HepG2 (cell line): ENCODE results near the gene SPPL2B. TPM values are rescaled to one million over a fixed set of nuclear protein-coding genes. Genes with fewer than 3 reads are reported as not detected.

Source experiments
- ATAC-seq: fragments of 200-7000 bp; cut with Tn5 transposase; 3 replicates; pipeline ENCODE4 v1.9.1; 2020; ENCODE audit warnings: mild to moderate bottlenecking, moderate library complexity
- BruUV-seq: library from RNA; stranded (reverse); fragments of 400-500 nt; replicated peaks from 2 replicates; lab custom pipeline; 2021; lab: Mats Ljungman, UMichigan
- CTCF ChIA-PET: fragments of 300-600 bp; formaldehyde crosslinking; extraction: SDS; loops from one replicate; lab custom pipeline; 2021; ENCODE audit warnings: low total read pairs, inconsistent platforms, low intra/inter-chr PET ratio; lab: Yijun Ruan, JAX
- POLR2A ChIA-PET: fragments of 350-600 bp; sonication (Branson Sonifier 250); formaldehyde crosslinking; loops from one replicate; lab custom pipeline; 2020; ENCODE audit warnings: antibody characterized with exemption, inconsistent platforms; lab: Yijun Ruan, JAX
- DNase-seq: peaks from one replicate; pipeline ENCODE4 v3.0.0-alpha.2; 2015; ENCODE audit warnings: low spot score
- FAIRE-seq: peaks from 3 replicates; lab custom pipeline; 2011; peaks lifted over from hg19 to GRCh38; lab: Jason Lieb, UNC
- H2AFZ ChIP-seq: one replicate; pipeline ENCODE4 v1.6.1; 2011; ENCODE audit warnings: low read length, inconsistent platforms
- H3K27ac ChIP-seq: fragments of 300-600 bp; 3 replicates; pipeline ENCODE4 v1.8.0; 2011; ENCODE audit warnings: mixed run types, mild to moderate bottlenecking, mixed read lengths, low read length, inconsistent platforms; ENCODE audit not compliant: insufficient read depth; ENCODE audit errors: extremely low read length
- H3K27me3 ChIP-seq, 2 experiments: fragments of 200-600 bp in 1 of 2; 2 replicates in 1 of 2; 3 replicates in 1 of 2; pipeline versions ENCODE4 v1.6.0 to v1.8.0; 2011; ENCODE audit warnings: low read length in 2 of 2, mild to moderate bottlenecking in 2 of 2, moderate library complexity in 2 of 2, inconsistent platforms in 1 of 2; ENCODE audit not compliant: insufficient read depth in 2 of 2, control insufficient read depth in 1 of 2
- H3K36me3 ChIP-seq, 2 experiments: fragments of 200-600 bp in 1 of 2; replicated peaks in 1 of 2; 2 replicates in 1 of 2; 3 replicates in 1 of 2; pipeline versions ENCODE4 v1.5.1 to v1.8.0; 2011; ENCODE audit warnings: low read length in 2 of 2, inconsistent platforms in 1 of 2; ENCODE audit not compliant: insufficient read depth in 2 of 2, control insufficient read depth in 1 of 2
- H3K4me1 ChIP-seq: 2 replicates; pipeline ENCODE4 v1.5.1; 2012; ENCODE audit warnings: low read length, inconsistent platforms; ENCODE audit not compliant: insufficient read depth
- H3K4me2 ChIP-seq: 2 replicates; pipeline ENCODE4 v1.6.0; 2011; ENCODE audit warnings: low read depth, low read length, inconsistent platforms
- H3K4me3 ChIP-seq, 3 experiments: fragments of 200-600 bp in 1 of 3; sonication (generic), shearing (Covaris generic) in 1 of 3; replicated peaks in 1 of 3; 2 replicates each; pipeline ENCODE4 v1.5.1; 2011 to 2016; ENCODE audit warnings: low read length in 3 of 3, inconsistent platforms in 2 of 3, low read depth in 2 of 3, mild to moderate bottlenecking in 2 of 3, control low read depth in 1 of 3, mixed read lengths in 1 of 3; ENCODE audit not compliant: insufficient read depth in 1 of 3
- H3K79me2 ChIP-seq: one replicate; pipeline ENCODE4 v1.6.1; 2011; ENCODE audit warnings: low read length, inconsistent platforms; ENCODE audit not compliant: insufficient read depth
- H3K9ac ChIP-seq: 2 replicates; pipeline ENCODE4 v1.6.0; 2011; ENCODE audit warnings: mild to moderate bottlenecking, low read depth, low read length, inconsistent platforms; ENCODE audit not compliant: insufficient read depth
- H3K9me3 ChIP-seq: 2 replicates; pipeline ENCODE4 v1.5.1; 2012; ENCODE audit warnings: mild to moderate bottlenecking, low read length
- H4K20me1 ChIP-seq: 2 replicates; pipeline ENCODE4 v1.6.0; 2011; ENCODE audit warnings: inconsistent platforms, mild to moderate bottlenecking, low read length, moderate library complexity; ENCODE audit not compliant: insufficient read depth
- CBX2 ChIP-seq, 2 experiments: fragments of 200-600 bp in 1 of 2; sonication (generic); formaldehyde crosslinking in 1 of 2; IDR thresholded peaks; 2 replicates each; pipeline versions ENCODE4 v1.7.0 to v1.8.1; 2018 to 2022; ENCODE audit warnings: low read depth in 2 of 2, low read length in 1 of 2, mild to moderate bottlenecking in 1 of 2, missing genetic modification reagents in 1 of 2
- ELF3 ChIP-seq: IDR thresholded peaks from 2 replicates; pipeline ENCODE4 v1.6.1; 2016; ENCODE audit warnings: missing genetic modification reagents, missing compliant biosample characterization
- FOXP4 ChIP-seq: sonication (generic); formaldehyde crosslinking; IDR thresholded peaks from 2 replicates; pipeline ENCODE4 v1.4.0; 2020; ENCODE audit warnings: missing genetic modification reagents
- MLX ChIP-seq: IDR thresholded peaks from 2 replicates; pipeline ENCODE4 v1.6.1; 2016
- NFYB ChIP-seq: sonication (generic); formaldehyde crosslinking; IDR thresholded peaks from 2 replicates; pipeline ENCODE4 v1.4.0; 2020; ENCODE audit warnings: missing genetic modification reagents
- NFYC ChIP-seq: IDR thresholded peaks from 2 replicates; pipeline ENCODE4 v1.6.1; 2016; ENCODE audit warnings: missing genetic modification reagents, missing compliant biosample characterization
- PBX2 ChIP-seq: IDR thresholded peaks from 2 replicates; pipeline ENCODE4 v1.6.1; 2016; ENCODE audit warnings: control low read depth
- POLR2A ChIP-seq, 2 experiments: IDR thresholded peaks; 2 replicates each; pipeline ENCODE4 v1.6.1; 2011; ENCODE audit warnings: low read depth in 2 of 2, low read length in 2 of 2, mild to moderate bottlenecking in 1 of 2, moderate library complexity in 1 of 2; ENCODE audit not compliant: insufficient read depth in 1 of 2
- RARA ChIP-seq: IDR thresholded peaks from 2 replicates; pipeline ENCODE4 v1.6.1; 2016; ENCODE audit warnings: missing genetic modification reagents, missing compliant biosample characterization
- TOE1 ChIP-seq: sonication (generic); formaldehyde crosslinking; IDR thresholded peaks from 2 replicates; pipeline ENCODE4 v1.4.0; 2020; ENCODE audit warnings: mild to moderate bottlenecking, missing genetic modification reagents
- ZNF235 ChIP-seq: sonication (generic); formaldehyde crosslinking; IDR thresholded peaks from 2 replicates; pipeline ENCODE4 v1.8.1; 2023; ENCODE audit warnings: mild to moderate bottlenecking, missing genetic modification reagents, borderline replicate concordance
- ZNF841 ChIP-seq: sonication (generic); formaldehyde crosslinking; IDR thresholded peaks from 2 replicates; pipeline ENCODE4 v1.8.1; 2023; ENCODE audit warnings: missing genetic modification reagents, borderline replicate concordance
- WGBS: methylation state at CpG from one replicate; pipeline ENCODE4 v1.1.6; 2017; ENCODE audit warnings: low lambda C conversion rate; 5-methylcytosine and 5-hydroxymethylcytosine counted together
- in situ Hi-C: cut with HindIII; loops from 2 replicates; pipeline ENCODE4 v1.10.0; 2017; ENCODE audit warnings: low pct_unique_long_range_greater_than_20kb; ENCODE audit not compliant: extremely low pct_ligation_motif_present
- intact Hi-C: fragments of 100-400 bp; cut with micrococcal nuclease; formaldehyde crosslinking; loops from one replicate; pipeline ENCODE4 v1.10.0; 2022; ENCODE audit not compliant: unreplicated experiment
- polyA plus RNA-seq, 8 experiments: library from polyadenylated mRNA; depleted of rRNA in 3 of 8; stranded (reverse) in 7 of 8; unstranded in 1 of 8; fragments of >200 nt; fragmentation: Illumina TruSeq in 4 of 8; extraction: Trizol in 4 of 8; gene quantifications; 2 replicates each; pipeline versions ENCODE4 v1.2.1 to v1.2.3, GENCODE V29; 2011 to 2016; ENCODE audit warnings: low read depth in 4 of 8, missing spikeins in 1 of 8, mixed read lengths in 1 of 8; ENCODE audit not compliant: insufficient read depth in 1 of 8
- total RNA-seq, 5 experiments: library from RNA; depleted of rRNA; stranded (reverse); fragments of >200 nt; fragmentation: Illumina TruSeq; extraction: Trizol; gene quantifications; 2 replicates each; pipeline ENCODE4 v1.2.3, GENCODE V29; 2016; ENCODE audit warnings: low read depth in 1 of 5

The SPPL2B gene
- total and polyA plus RNA-seq, 2 of the 13 experiments (the other 11 are each of a cell fraction or from before 2014, with no cell fraction given), result 14.9 to 15.2 TPM

- TF ChIP-seq FOXP4 (CRISPR knock-in tag) (no peak), TOE1 (CRISPR knock-in tag) (no peak), CBX2 (IDR thresholded peaks at IDR 0.05; ENCODE audit: low read depth, low read length) (no peak), CBX2 (CRISPR knock-in tag; IDR thresholded peaks at IDR 0.05; ENCODE audit: low read depth) (no peak), RARA (no peak), ZNF235 (CRISPR knock-in tag) (no peak), ZNF841 (CRISPR knock-in tag) (no peak), MLX (CRISPR knock-in tag) (no peak)
Measured at GRCh38 chr19:2374808-2375207, 46.3 kb downstream of the SPPL2B start (continued).

GRCh38 chr19:2375353-2376121 is 47.1 kb downstream of the SPPL2B start:
- Histone ChIP-seq H3K9ac (no peak overlapping the region), H3K27ac (no peak overlapping the region), H3K36me3 (no peaks in the 10 kb centered on the region), H3K9me3 (peaks cover 9% of the 10 kb centered on the region), H3K79me2 (no peaks in the 10 kb centered on the region), H4K20me1 (no peaks in the 10 kb centered on the region), H3K4me1 (peaks cover 15% of the 10 kb centered on the region; the same call in 1 of the 2 replicates), H3K27me3 (peaks cover 1 to 10% of the 10 kb centered on the region in 2 experiments; a peak in 3 of 5 replicates), H2AFZ (no peak overlapping the region), H3K4me2 (no peak overlapping the region), H3K4me3 (no peak overlapping the region)
- CTCF ChIA-PET, result no interaction called here
- no peak; the same call in 1 of the 3 replicates for ATAC-seq
- WGBS, result 15% methylated on average over 3 of the region's 7 CpGs
- intact Hi-C loops (no loop called here), in situ Hi-C loops (no loop called here)
- peak; percentile 71 for TF ChIP-seq NFYC (CRISPR knock-in tag)
- peak; percentile 72 for TF ChIP-seq NFYB (CRISPR knock-in tag)
- peak; percentile 65 for TF ChIP-seq PBX2 (CRISPR knock-in tag)
- TF ChIP-seq ELF3 (CRISPR knock-in tag), result no peak
- TF ChIP-seq POLR2A (IDR thresholded peaks at IDR 0.05; ENCODE audit: insufficient read depth in 1 of 2, low read depth in 2 of 2, low read length in 2 of 2), result no peak
- POLR2A ChIA-PET, result no interaction called here
- no TSS peak for BruUV-seq
- DNase-seq, result no peak
- FAIRE-seq, result no peak
